Natural killer cell (primary cell): Measurements from ENCODE around the gene FARS2. TPM values are rescaled to one million over a fixed set of nuclear protein-coding genes. Genes with fewer than 3 reads are reported as not detected.

Source experiments
- ATAC-seq, 3 donors: fragments of 150-1000 bp in 2 of 3; fragments of 200-7000 bp in 1 of 3; cut with Tn5 transposase; 1 replicate in 1 of 3; 2 replicates in 2 of 3; pipeline ENCODE4 v1.10.0; 2021; ENCODE audit warnings: mild to moderate bottlenecking in 2 of 3, moderate library complexity in 2 of 3
- DNase-seq, 2 donors: peaks; one replicate each; pipeline versions ENCODE4 v3.0.0 to v3.0.0-alpha.2; 2013 to 2021; ENCODE audit warnings: mixed read lengths in 1 of 2
- H3K27ac ChIP-seq: one replicate; pipeline ENCODE4 v1.5.1; 2013; ENCODE audit warnings: mild to moderate bottlenecking, low read length
- H3K27me3 ChIP-seq: one replicate; pipeline ENCODE4 v1.6.1; 2013; ENCODE audit warnings: low read length; ENCODE audit not compliant: control insufficient read depth, insufficient read depth
- H3K36me3 ChIP-seq: one replicate; pipeline ENCODE4 v1.6.1; 2013; ENCODE audit warnings: low read length; ENCODE audit not compliant: control insufficient read depth, insufficient read depth
- H3K4me1 ChIP-seq: one replicate; pipeline ENCODE4 v1.6.1; 2013; ENCODE audit warnings: low read length; ENCODE audit not compliant: control insufficient read depth, insufficient read depth
- H3K4me3 ChIP-seq: one replicate; pipeline ENCODE4 v1.5.1; 2013; ENCODE audit warnings: low read length
- H3K9me3 ChIP-seq: one replicate; pipeline ENCODE4 v1.6.1; 2013; ENCODE audit warnings: low read length; ENCODE audit not compliant: control insufficient read depth, insufficient read depth
- H3K27ac Mint-ChIP-seq, 2 donors: one replicate each; pipeline ENCODE4 v1.8.0; 2022; ENCODE audit warnings: mild to moderate bottlenecking in 2 of 2, mixed read lengths in 2 of 2, moderate library complexity in 1 of 2
- H3K27me3 Mint-ChIP-seq, 2 donors: one replicate each; pipeline ENCODE4 v1.8.0; 2022; ENCODE audit warnings: low read depth in 2 of 2, mixed read lengths in 2 of 2
- H3K36me3 Mint-ChIP-seq: one replicate; pipeline ENCODE4 v1.8.0; 2022; ENCODE audit warnings: mixed read lengths
- H3K4me1 Mint-ChIP-seq, 2 donors: one replicate each; pipeline ENCODE4 v1.8.0; 2022; ENCODE audit warnings: mixed read lengths in 2 of 2
- H3K4me3 Mint-ChIP-seq: one replicate; pipeline ENCODE4 v1.8.0; 2022; ENCODE audit warnings: mild to moderate bottlenecking, moderate library complexity, mixed read lengths
- H3K9me3 Mint-ChIP-seq, 2 donors: one replicate each; pipeline ENCODE4 v1.8.0; 2022; ENCODE audit warnings: mixed read lengths in 2 of 2
- WGBS: methylation state at CpG from one replicate; pipeline ENCODE4 v1.1.7; 2013; ENCODE audit warnings: missing lambda C conversion rate; ENCODE audit not compliant: insufficient coverage; 5-methylcytosine and 5-hydroxymethylcytosine counted together
- intact Hi-C: fragments of 100-400 bp; cut with micrococcal nuclease; formaldehyde crosslinking; loops from one replicate; pipeline ENCODE4 v1.14.2; 2022
- total RNA-seq, 4 donors: library from RNA; stranded (reverse); fragments of 120-200 nt in 1 of 4; gene quantifications; one replicate each; pipeline versions ENCODE4 v1.2.3 to v1.2.4, GENCODE V29; 2013 to 2022
- TF ChIP-seq, protein P1 (sequence below): fragments of 200-600 bp; IDR thresholded peaks from one replicate; pipeline ENCODE4 v1.8.0; 2022; ENCODE audit warnings: antibody characterized with exemption

The FARS2 gene
- total RNA-seq, 3 donors from 2014 or later (not counting 1 experiment from before 2014, with no cell fraction given), result 15.3 to 24.8 (median 22.7) TPM

DNA sequence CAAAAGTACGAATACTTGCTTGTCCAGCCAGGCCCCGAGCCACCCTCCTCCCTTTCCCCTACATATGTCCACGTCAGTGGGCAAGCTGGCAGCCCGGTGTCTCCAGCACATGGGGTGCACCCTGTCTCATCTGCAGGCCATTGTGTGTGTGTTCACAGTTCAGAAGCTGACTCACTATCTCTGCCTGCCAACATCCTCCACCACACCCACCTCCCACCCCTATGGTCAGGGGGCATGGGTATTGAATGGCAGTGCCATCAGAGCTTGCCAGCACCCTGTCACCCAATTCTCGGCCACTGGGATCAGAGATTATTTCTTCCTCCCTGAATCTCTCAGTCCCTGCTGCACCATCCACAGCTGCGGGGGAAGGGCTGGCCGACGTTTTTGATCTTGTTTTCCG, 195.7 kb downstream of the FARS2 start:
- no peak overlapping the region for H3K27ac Mint-ChIP-seq
- Histone ChIP-seq H3K27me3 (no peaks in the 10 kb centered on the region), H3K4me1 (no peaks in the 10 kb centered on the region), H3K36me3 (no peaks in the 10 kb centered on the region), H3K4me3 (no peak overlapping the region), H3K9me3 (no peaks in the 10 kb centered on the region), H3K27ac (no peak overlapping the region)
- 96% methylated on average over 9 of the region's 9 CpGs for WGBS
- no peaks in the 10 kb centered on the region for H3K36me3 Mint-ChIP-seq
- TF ChIP-seq, protein P1, sequence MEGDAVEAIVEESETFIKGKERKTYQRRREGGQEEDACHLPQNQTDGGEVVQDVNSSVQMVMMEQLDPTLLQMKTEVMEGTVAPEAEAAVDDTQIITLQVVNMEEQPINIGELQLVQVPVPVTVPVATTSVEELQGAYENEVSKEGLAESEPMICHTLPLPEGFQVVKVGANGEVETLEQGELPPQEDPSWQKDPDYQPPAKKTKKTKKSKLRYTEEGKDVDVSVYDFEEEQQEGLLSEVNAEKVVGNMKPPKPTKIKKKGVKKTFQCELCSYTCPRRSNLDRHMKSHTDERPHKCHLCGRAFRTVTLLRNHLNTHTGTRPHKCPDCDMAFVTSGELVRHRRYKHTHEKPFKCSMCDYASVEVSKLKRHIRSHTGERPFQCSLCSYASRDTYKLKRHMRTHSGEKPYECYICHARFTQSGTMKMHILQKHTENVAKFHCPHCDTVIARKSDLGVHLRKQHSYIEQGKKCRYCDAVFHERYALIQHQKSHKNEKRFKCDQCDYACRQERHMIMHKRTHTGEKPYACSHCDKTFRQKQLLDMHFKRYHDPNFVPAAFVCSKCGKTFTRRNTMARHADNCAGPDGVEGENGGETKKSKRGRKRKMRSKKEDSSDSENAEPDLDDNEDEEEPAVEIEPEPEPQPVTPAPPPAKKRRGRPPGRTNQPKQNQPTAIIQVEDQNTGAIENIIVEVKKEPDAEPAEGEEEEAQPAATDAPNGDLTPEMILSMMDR, result no peak
- H3K4me1 Mint-ChIP-seq, result peaks cover 5 to 13% of the 10 kb centered on the region in 2 donors
- no peak for DNase-seq
- intact Hi-C loops, result no loop called here
- no peak for ATAC-seq
- no peaks in the 10 kb centered on the region for H3K27me3 Mint-ChIP-seq
- H3K4me3 Mint-ChIP-seq, result no peak overlapping the region
- no peaks in the 10 kb centered on the region for H3K9me3 Mint-ChIP-seq

DNA sequence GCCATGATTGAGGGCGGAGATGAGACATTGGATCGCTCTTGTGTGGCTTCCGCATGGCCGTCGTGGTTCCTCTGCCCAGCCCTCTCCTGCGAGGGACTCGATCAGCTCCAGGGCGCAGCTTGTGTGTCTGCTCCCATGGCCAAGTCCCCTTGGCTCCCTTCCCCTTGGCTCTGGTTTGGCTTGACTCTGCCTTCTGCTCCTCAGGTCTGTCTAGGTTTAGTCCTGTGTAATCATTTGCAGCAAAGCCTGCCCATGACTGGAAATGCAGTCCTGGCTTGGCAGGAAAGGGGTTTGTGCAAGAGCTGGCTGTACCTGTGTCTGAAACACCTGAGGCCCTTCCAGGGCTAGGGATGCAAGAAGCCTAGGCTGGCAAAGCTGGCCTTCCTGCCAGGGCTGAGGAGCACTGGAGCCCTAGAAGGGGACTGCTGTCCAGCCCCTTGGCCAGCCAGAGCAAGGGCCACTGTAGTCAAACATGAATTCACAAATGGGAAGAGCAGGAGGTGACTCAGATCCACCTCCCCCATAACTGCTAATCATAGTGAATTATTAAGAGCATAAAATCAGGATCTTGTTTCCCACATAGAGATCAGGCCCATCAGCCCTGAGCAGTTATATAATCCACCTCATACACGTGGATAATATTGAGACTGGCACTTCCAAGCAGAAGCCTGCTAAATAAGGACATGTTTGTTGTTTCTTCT, 196.8 kb downstream of the FARS2 start:
- H3K36me3 ChIP-seq, result no peaks in the 10 kb centered on the region
- DNase-seq, result no peak
- ATAC-seq, result no peak
- H3K27ac ChIP-seq, result no peak overlapping the region
- intact Hi-C loops, result no loop called here
- Mint-ChIP-seq H3K9me3 (no peaks in the 10 kb centered on the region), H3K4me1 (peaks cover 5 to 13% of the 10 kb centered on the region in 2 donors), H3K27ac (no peak overlapping the region), H3K36me3 (no peaks in the 10 kb centered on the region), H3K4me3 (no peak overlapping the region), H3K27me3 (no peaks in the 10 kb centered on the region)
- 98% methylated on average over 8 of the region's 9 CpGs for WGBS
- no peaks in the 10 kb centered on the region for H3K4me1 ChIP-seq
- H3K4me3 ChIP-seq, result no peak overlapping the region
- H3K27me3 ChIP-seq, result no peaks in the 10 kb centered on the region
- no peaks in the 10 kb centered on the region for H3K9me3 ChIP-seq
- TF ChIP-seq, protein P1, result no peak

- Histone ChIP-seq H3K9me3 (no peaks in the 10 kb centered on the region), H3K27me3 (no peaks in the 10 kb centered on the region), H3K4me3 (no peak overlapping the region), H3K27ac (no peak overlapping the region), H3K36me3 (no peaks in the 10 kb centered on the region), H3K4me1 (no peaks in the 10 kb centered on the region)
- 97% methylated on average over 5 of the region's 5 CpGs for whole genome bisulfite sequencing
- Mint-ChIP-seq H3K4me1 (peaks cover 5 to 13% of the 10 kb centered on the region in 2 donors), H3K9me3 (no peaks in the 10 kb centered on the region), H3K36me3 (no peaks in the 10 kb centered on the region), H3K27ac (no peak overlapping the region), H3K4me3 (no peak overlapping the region), H3K27me3 (no peaks in the 10 kb centered on the region)
- TF ChIP-seq, protein P1, result no peak
- intact Hi-C loops, result no loop called here
- DNase-seq (no peak), ATAC-seq (no peak)
Measured at GRCh38 chr6:5459346-5459745, 198.0 kb downstream of the FARS2 start.

- Mint-ChIP-seq H3K36me3 (no peaks in the 10 kb centered on the region), H3K27ac (no peak overlapping the region), H3K9me3 (no peaks in the 10 kb centered on the region), H3K4me3 (no peak overlapping the region), H3K27me3 (no peaks in the 10 kb centered on the region), H3K4me1 (peaks cover 0 to 19% of the 10 kb centered on the region in 2 donors)
- no peak overlapping the region for H3K27ac ChIP-seq
- DNase-seq (no peak), ATAC-seq (no peak)
- H3K27me3 ChIP-seq, result no peaks in the 10 kb centered on the region
- TF ChIP-seq, protein P1, result no peak
- H3K36me3 ChIP-seq, result no peaks in the 10 kb centered on the region
- no peaks in the 10 kb centered on the region for H3K9me3 ChIP-seq
- H3K4me3 ChIP-seq, result no peak overlapping the region
- H3K4me1 ChIP-seq, result no peaks in the 10 kb centered on the region
- intact Hi-C loops, result no loop called here
- no CpG with 5 or more reads among the region's 2 CpGs for WGBS
Measured at GRCh38 chr6:5461365-5461764, 200.1 kb downstream of the FARS2 start.
